Mesendoderm (in vitro differentiated cells): ENCODE data around the gene ARID3B.

ENCODE experiments used
- DNase-seq: peaks from one replicate; pipeline ENCODE4 v3.0.0; 2013
- H2AK5ac ChIP-seq: 2 replicates; pipeline ENCODE4 v1.6.1; 2013; ENCODE audit warnings: low read length, inconsistent platforms
- H2BK120ac ChIP-seq: 2 replicates; pipeline ENCODE4 v1.6.1; 2013; ENCODE audit warnings: low read depth, mild to moderate bottlenecking, low read length, moderate library complexity, mixed read lengths
- H2BK15ac ChIP-seq: replicated peaks from 2 replicates; pipeline ENCODE4 v1.6.1; 2013; ENCODE audit warnings: low read depth, mild to moderate bottlenecking, moderate library complexity
- H2BK5ac ChIP-seq: 2 replicates; pipeline ENCODE4 v1.6.1; 2013; ENCODE audit warnings: low read length, inconsistent platforms
- H3K18ac ChIP-seq: 2 replicates; pipeline ENCODE4 v1.6.1; 2013; ENCODE audit warnings: mild to moderate bottlenecking, low read length, mixed read lengths
- H3K23ac ChIP-seq: one replicate; pipeline ENCODE4 v1.6.1; 2013; ENCODE audit warnings: low read length
- H3K27ac ChIP-seq: 2 replicates; pipeline ENCODE4 v1.5.1; 2013; ENCODE audit warnings: low read depth, mild to moderate bottlenecking, inconsistent platforms, low read length, moderate library complexity
- H3K27me3 ChIP-seq: 2 replicates; pipeline ENCODE4 v1.6.1; 2013; ENCODE audit warnings: low read length, control low read depth, mild to moderate bottlenecking, inconsistent platforms; ENCODE audit not compliant: insufficient read depth, poor library complexity
- H3K36me3 ChIP-seq: 2 replicates; pipeline ENCODE4 v1.6.1; 2013; ENCODE audit warnings: low read length, inconsistent platforms; ENCODE audit not compliant: control insufficient read depth, insufficient read depth
- H3K4ac ChIP-seq: one replicate; pipeline ENCODE4 v1.6.1; 2013; ENCODE audit warnings: low read depth, mild to moderate bottlenecking, low read length, moderate library complexity
- H3K4me1 ChIP-seq: 2 replicates; pipeline ENCODE4 v1.6.1; 2013; ENCODE audit warnings: low read depth, low read length, inconsistent platforms; ENCODE audit not compliant: control insufficient read depth
- H3K4me2 ChIP-seq: 2 replicates; pipeline ENCODE4 v1.6.1; 2013; ENCODE audit warnings: low read length
- H3K4me3 ChIP-seq: 2 replicates; pipeline ENCODE4 v1.5.1; 2013; ENCODE audit warnings: mild to moderate bottlenecking, low read length
- H3K56ac ChIP-seq: one replicate; pipeline ENCODE4 v1.6.1; 2013; ENCODE audit warnings: low read length
- H3K79me1 ChIP-seq: 2 replicates; pipeline ENCODE4 v1.6.1; 2013; ENCODE audit warnings: low read length, inconsistent platforms
- H3K79me2 ChIP-seq: 2 replicates; pipeline ENCODE4 v1.6.1; 2013; ENCODE audit warnings: mild to moderate bottlenecking, low read length; ENCODE audit not compliant: control insufficient read depth, insufficient read depth
- H3K9ac ChIP-seq: 2 replicates; pipeline ENCODE4 v1.6.1; 2013; ENCODE audit warnings: low read length, inconsistent platforms
- H4K5ac ChIP-seq: one replicate; pipeline ENCODE4 v1.6.1; 2013; ENCODE audit warnings: low read length
- H4K8ac ChIP-seq: one replicate; pipeline ENCODE4 v1.6.1; 2013; ENCODE audit warnings: low read depth, mild to moderate bottlenecking, control low read depth, low read length, moderate library complexity
- WGBS: extraction: QIAGEN DNeasy Blood & Tissue Kit; methylation state at CpG from one replicate; pipeline ENCODE4 v1.1.7; 2013; ENCODE audit warnings: low lambda C conversion rate, missing lambda C conversion rate; ENCODE audit not compliant: insufficient coverage; ENCODE audit errors: extremely low coverage; 5-methylcytosine and 5-hydroxymethylcytosine counted together

The ARID3B gene

GRCh38 chr15:74571191-74571590 lies 30.2 kb downstream of the ARID3B start:
- no CpG with 5 or more reads among the region's 3 CpGs for WGBS
- H3K27ac ChIP-seq = no peak overlapping the region

GRCh38 chr15:74573987-74574386 lies 33.0 kb downstream of the ARID3B start:
- Histone ChIP-seq H3K4me2 (no peak overlapping the region), H2BK5ac (no peak overlapping the region), H3K56ac (no peak overlapping the region), H3K23ac (no peak overlapping the region), H3K27me3 (no peaks in the 10 kb centered on the region), H2BK15ac (no peak overlapping the region), H3K79me1 (peaks cover 20% of the 10 kb centered on the region), H3K79me2 (peaks cover 4% of the 10 kb centered on the region), H3K4me3 (no peak overlapping the region), H2BK120ac (no peak overlapping the region), H3K4ac (no peak overlapping the region), H3K36me3 (peaks cover 7% of the 10 kb centered on the region), H3K18ac (no peak overlapping the region), H3K4me1 (peaks cover under 1% of the 10 kb centered on the region), H4K5ac (no peak overlapping the region), H3K9ac (no peak overlapping the region), H4K8ac (no peak overlapping the region), H2AK5ac (no peak overlapping the region), H3K27ac (no peak overlapping the region)
- no CpG with 5 or more reads among the region's 4 CpGs for WGBS
- no peak for DNase-seq

More at GRCh38 chr15:74571191-74571590, 30.2 kb downstream of the ARID3B start:
- Histone ChIP-seq H3K4me1 (peaks cover 15% of the 10 kb centered on the region), H3K79me2 (peaks cover 13% of the 10 kb centered on the region), H2BK5ac (no peak overlapping the region), H4K5ac (no peak overlapping the region), H3K79me1 (peaks cover 23% of the 10 kb centered on the region), H3K18ac (no peak overlapping the region), H3K36me3 (peaks cover 5% of the 10 kb centered on the region), H3K4me3 (no peak overlapping the region), H2BK15ac (no peak overlapping the region), H3K27me3 (no peaks in the 10 kb centered on the region), H3K4ac (no peak overlapping the region), H3K4me2 (no peak overlapping the region), H3K56ac (no peak overlapping the region), H2AK5ac (no peak overlapping the region), H3K9ac (no peak overlapping the region), H4K8ac (no peak overlapping the region), H2BK120ac (no peak overlapping the region), H3K23ac (no peak overlapping the region)
- DNase-seq = no peak

GRCh38 chr15:74578496-74578994 lies 37.5 kb downstream of the ARID3B start:
- Histone ChIP-seq H4K5ac (no peak overlapping the region), H3K23ac (no peak overlapping the region), H4K8ac (no peak overlapping the region), H3K36me3 (peaks cover 10% of the 10 kb centered on the region), H3K79me2 (peaks cover 1% of the 10 kb centered on the region), H3K4me3 (no peak overlapping the region), H3K56ac (no peak overlapping the region), H3K79me1 (peaks cover 16% of the 10 kb centered on the region), H3K18ac (no peak overlapping the region), H2BK5ac (no peak overlapping the region), H3K9ac (no peak overlapping the region), H3K4me2 (no peak overlapping the region), H3K27me3 (no peaks in the 10 kb centered on the region), H2BK15ac (no peak overlapping the region), H2BK120ac (no peak overlapping the region), H2AK5ac (no peak overlapping the region), H3K4ac (no peak overlapping the region), H3K4me1 (no peaks in the 10 kb centered on the region), H3K27ac (no peak overlapping the region)
- DNase-seq = no peak
- no CpG with 5 or more reads among the region's 3 CpGs for WGBS

- Histone ChIP-seq H3K4me1 (no peaks in the 10 kb centered on the region), H3K9ac (no peak overlapping the region), H3K79me2 (peaks cover 1% of the 10 kb centered on the region), H3K79me1 (peaks cover 17% of the 10 kb centered on the region), H2AK5ac (no peak overlapping the region), H3K27ac (no peak overlapping the region), H3K4me3 (no peak overlapping the region), H3K4ac (no peak overlapping the region), H3K56ac (no peak overlapping the region), H2BK120ac (no peak overlapping the region), H2BK15ac (no peak overlapping the region), H3K4me2 (no peak overlapping the region), H4K8ac (no peak overlapping the region), H3K23ac (no peak overlapping the region), H3K36me3 (peaks cover 10% of the 10 kb centered on the region), H3K18ac (no peak overlapping the region), H3K27me3 (no peaks in the 10 kb centered on the region), H2BK5ac (no peak overlapping the region), H4K5ac (no peak overlapping the region)
- WGBS = no CpG with 5 or more reads among the region's 9 CpGs
- DNase-seq = no peak
These were observed 38.0 kb downstream of the ARID3B start for GRCh38 chr15:74579001-74579400.

- no peak overlapping the region for H3K56ac ChIP-seq
- no peaks in the 10 kb centered on the region for H3K4me1 ChIP-seq
- no peak overlapping the region for H2BK15ac ChIP-seq
- no peak overlapping the region for H3K4me2 ChIP-seq
- H2AK5ac ChIP-seq = no peak overlapping the region
- no peak overlapping the region for H3K9ac ChIP-seq
- peaks cover 1% of the 10 kb centered on the region for H3K79me2 ChIP-seq
- H3K79me1 ChIP-seq = peaks cover 12% of the 10 kb centered on the region
- no peak overlapping the region for H2BK120ac ChIP-seq
- H3K36me3 ChIP-seq = peaks cover 6% of the 10 kb centered on the region
- no peak overlapping the region for H3K4ac ChIP-seq
- H4K5ac ChIP-seq = no peak overlapping the region
- no peak overlapping the region for H2BK5ac ChIP-seq
- no peak overlapping the region for H3K4me3 ChIP-seq
- no peak for DNase-seq
- H3K23ac ChIP-seq = no peak overlapping the region
- H3K27me3 ChIP-seq = no peaks in the 10 kb centered on the region
- no CpG with 5 or more reads among the region's 7 CpGs for WGBS
- no peak overlapping the region for H3K18ac ChIP-seq
- H3K27ac ChIP-seq = no peak overlapping the region
- no peak overlapping the region for H4K8ac ChIP-seq
These were observed 39.7 kb downstream of the ARID3B start for GRCh38 chr15:74580538-74581350.
